ENCODE data around the gene GTF2I.
"Not testable (repeated sequence)": the region's sequence is repeated elsewhere in the genome, so short reads cannot be mapped to it uniquely, and the experiment has no call there.

GTF2I gene

DNA sequence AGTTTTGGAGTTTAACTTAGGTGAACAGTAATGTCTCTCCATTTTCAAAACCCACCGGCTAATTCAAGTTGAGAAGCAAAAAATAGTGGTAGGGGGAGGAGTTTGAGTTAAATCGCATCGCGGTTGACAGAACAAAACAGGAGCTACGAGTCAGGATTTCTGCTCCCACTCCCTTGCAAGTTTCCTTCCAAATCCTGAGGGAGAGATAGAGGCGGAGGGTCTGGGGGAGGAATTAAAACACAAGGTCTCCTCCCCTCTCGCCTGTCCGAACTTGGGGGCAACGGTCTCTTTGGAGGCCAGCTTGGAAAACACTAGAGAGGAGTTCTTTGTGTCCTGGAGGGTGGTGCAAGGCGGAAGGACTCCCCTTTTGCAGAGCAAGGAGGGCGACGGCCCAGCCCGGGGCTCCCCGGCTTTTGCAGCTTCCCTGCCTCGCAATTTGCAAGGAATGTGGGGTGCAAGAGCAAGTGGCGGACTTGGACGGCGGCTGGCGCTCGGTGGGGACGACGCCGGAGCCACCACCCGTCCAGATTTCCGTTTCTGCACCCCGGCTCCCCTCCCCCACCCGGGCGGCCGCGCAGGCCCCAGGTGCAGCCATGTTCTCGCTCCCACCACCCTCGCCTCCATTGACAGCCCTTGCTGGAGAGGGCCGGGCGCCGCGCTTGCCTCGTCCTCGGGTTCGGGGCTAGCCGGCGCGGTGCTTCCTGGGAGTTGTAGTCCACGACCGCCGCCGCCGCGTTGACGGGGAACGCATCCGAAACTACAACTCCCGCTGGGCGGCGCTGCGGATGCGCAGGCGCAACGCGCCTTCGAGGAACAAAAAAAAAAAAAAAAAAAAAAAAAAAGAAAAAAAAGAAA, 454 bp upstream of the GTF2I start:
- DNase-seq, result peak; percentile 88

DNA sequence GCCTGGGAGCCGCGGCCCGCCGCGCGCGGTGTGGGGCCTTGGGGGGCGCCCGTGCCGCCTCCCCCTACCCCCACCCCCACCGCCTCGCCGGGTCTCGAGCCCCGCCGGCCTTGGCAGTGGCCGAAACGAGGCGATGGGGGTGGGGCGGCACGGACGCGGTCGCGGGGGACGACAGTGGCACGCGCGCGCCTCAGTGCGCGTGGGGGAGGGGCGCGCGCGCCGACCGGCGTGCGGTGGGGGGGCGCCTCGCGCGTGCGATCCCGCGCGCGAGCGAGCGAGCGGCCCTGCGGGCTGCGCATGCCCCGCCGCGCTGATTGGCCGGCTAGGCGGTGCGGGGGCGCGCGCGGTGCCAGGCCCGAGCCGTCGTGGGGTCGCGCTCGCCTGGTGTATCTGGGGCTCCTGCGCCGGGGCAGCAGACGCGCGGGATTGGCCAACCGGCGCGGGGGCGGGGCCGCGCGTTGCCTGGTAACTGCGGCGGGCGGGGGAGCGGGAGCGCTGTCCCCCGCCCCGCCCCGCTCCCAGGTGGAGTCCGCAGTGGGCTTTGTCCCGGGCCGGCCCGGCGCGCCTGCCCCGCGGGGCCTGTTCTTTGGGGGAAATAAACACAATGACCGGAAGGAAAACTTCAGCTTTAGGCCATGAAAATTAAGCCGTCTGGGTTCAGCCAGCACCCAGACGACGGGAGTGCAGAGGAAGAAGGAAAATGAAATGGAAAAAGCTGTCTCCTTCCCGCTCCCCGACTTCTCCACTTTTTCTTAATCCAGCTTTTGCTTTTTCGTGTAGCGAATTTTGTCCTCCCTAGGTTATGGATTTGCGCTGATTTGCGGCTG, 873 bp downstream of the GTF2I start:
- DNase-seq, result peak; percentile 87

DNA sequence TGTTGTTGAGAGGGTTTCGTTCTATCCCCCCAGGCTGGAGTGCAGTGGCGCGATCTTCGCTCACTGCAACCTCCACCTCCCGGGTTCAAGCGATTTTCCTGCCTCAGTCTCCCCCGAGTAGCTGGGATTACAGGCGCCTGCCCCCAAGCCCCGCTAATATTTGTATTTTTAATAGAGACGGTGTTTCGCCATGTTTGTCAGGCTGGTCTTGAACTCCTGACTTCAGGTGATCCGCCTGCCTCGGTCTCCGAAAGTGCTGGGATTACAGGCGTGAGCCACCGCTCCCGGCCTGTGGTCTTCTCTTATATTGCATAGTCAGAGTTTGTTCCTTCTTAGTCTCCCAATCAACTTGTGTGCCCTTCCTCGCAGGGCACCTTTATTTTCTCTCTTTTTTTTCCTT, 2.7 kb downstream of the GTF2I start:
- DNase-seq, result not testable (repeated sequence)

DNA sequence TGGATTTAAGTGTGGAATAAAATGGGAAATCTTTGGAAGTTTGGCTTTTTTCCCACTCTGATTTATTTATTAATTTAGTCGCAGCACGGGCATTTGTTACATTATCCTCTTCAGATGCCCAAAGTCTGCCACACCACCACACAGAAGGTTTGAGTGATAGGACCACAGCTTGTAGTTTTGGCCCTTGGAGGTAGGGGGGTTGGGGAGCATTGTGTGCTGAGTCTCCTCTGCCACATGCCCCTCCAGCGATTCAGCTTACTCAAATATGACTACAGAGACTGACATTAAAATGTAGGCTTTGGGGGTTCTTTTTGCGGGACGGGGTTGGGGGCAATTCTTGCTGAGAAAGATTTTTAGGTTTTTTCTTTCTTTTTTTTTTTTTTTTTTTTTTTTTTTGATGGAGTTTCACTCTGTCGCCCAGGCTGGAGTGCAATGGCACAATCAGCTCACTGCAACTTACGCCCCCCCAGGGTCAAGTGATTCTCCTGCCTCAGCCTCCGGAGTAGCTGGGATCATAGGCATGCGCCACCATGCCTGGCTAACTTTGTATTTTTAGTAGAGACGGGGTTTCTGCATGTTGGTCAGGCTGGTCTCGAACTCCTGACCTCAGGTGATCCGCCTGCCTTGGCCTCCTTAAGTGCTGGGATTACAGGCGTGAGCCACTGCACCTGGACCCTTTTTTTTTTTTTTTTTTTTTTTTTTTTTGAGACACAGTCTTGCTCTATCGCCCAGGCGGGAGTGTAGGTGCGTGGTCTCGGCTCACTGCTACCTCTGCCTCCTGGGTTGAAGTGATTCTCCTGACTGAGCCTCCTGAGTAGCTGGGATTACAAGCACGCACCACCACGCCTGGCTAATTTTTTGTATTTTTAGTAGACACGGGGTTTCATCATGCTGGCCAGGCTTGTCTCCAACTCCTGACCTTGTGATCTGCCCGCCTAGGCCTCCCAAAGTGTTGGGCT, 4.6 kb downstream of the GTF2I start:
- peak; percentile 39 for DNase-seq

DNA sequence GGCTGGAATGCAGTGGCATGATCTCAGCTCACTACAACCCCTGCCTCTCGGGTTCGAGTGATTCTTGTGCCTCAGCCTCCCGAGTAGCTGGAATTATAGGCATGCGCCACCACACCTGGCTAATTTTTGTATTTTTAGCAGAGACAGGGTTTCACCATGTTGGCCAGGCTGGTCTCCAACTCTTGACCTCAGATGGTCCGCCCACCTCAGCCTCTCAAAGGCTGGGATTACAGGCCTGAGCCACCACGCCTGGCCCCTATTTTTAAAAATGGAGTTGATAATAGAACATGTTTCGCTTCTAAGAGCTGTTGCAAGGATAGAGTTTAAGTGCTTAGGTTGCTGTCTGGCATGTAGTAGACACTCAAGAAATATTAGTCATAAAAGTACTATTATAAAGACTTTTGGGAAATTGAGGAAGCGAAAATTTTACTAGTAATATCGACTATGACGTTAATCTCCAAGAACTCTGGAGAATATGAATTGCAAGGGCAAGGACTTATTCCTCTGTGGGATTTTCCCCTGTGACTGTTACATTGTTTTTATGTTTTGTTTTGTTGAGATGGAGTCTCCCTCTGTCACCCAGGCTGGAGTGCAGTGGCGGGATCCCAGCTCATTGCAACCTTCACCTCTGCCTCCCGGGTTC, 7.9 kb downstream of the GTF2I start:
- no peak for DNase-seq

DNA sequence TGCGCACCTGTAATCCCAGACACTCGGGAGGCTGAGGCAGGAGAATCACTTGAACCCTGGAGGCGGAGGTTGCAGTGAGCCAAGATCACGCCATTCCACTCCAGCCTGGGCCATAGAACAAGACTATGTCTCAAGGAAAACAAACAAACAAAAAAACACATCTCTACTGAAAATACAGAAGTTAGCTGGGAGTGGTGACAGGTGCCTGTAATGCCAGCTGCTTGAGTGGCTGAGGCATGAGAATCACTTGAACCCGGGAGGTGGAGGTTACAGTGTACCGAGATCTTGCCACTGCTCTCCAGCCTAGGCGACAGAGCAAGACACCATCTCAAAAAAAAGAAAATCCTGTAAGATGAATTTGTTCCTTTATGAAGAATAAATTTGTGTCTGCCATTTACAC, 9.5 kb downstream of the GTF2I start:
- DNase-seq, result not testable (repeated sequence)

DNA sequence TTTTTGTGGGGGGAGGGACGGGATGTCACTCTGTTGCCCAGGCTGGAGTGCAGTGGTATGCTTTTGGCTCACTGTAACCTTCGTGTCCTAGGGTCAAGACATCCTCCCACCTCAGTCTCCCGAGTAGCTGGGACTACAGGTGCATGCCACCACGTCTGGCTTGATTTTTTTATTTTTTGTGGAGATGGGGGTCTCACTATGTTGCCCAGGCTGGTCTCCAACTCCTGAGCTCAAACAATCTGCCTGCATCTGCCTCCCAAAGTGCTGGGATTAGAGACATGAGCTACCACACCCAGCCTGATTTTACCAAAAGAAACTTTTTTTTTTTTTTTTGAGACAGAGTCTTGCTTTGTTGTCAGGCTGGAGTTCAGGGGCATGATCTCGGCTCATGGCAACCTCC, 10.0 kb downstream of the GTF2I start:
- DNase-seq, result not testable (repeated sequence)

DNA sequence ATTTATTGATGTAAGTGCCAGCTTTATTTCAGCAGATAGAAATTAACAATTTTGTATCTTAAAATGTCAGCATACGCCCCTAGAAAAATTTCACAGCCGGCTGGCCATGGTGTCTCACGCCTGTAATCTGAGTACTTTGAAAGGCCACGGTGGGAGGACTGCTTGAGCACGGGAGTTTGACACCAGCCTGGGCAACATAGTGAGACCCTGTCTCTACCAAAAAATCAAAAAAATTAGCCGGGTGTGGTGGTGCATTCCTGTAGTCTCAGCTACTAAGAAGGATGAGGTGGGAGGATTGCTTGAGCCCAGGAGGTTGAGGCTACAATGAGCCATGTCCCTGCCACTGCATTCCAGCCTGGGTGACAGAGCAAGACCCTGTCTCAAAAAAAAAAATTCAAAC, 14.1 kb downstream of the GTF2I start:
- DNase-seq, result no peak

DNA sequence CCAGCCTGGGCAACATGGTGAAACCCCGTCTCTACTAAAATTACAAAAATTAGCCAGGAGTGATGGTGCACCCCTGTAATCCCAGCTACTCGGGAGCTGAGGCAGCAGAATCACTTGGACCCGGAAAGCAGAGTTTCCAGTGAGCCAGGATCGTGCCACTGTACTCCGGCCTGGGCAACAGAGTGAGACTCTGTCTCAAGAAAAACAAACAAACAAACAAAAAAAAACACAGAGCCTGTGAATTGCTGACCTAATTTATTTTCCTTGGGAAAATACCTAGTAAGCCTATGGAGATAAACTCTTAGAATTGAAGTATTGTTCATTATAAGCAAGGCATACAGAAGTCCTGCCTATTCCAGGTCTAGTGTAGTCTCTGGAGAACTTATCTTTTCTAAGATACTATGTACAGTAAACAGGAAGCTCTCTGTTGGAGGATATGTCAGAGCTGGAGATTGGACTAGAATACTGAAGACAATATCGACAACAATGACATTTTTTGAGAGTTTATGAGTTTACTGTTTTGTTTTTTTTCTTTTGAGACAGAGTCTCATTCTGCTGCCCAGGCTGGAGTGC, 14.9 kb downstream of the GTF2I start:
- no peak for DNase-seq

DNA sequence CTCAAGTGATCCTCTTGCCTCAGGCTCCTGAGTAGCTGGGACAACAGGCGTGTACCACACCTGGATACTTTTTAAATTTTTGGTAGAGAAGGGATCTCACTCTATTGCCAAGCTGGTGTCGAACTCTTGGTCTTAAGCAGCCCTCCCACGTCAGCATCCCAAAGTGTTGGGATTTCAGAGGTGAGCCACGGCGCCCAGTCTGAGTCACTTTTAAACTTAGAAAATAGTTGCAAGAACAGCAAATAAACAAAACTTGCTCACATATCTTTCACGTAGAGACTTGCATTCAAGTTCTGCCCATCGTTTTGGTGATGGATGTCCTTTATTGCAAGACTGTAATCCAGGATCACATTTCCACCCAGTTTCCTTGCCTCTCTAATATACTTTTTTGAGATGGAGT, 16.6 kb downstream of the GTF2I start:
- DNase-seq, result no peak

DNA sequence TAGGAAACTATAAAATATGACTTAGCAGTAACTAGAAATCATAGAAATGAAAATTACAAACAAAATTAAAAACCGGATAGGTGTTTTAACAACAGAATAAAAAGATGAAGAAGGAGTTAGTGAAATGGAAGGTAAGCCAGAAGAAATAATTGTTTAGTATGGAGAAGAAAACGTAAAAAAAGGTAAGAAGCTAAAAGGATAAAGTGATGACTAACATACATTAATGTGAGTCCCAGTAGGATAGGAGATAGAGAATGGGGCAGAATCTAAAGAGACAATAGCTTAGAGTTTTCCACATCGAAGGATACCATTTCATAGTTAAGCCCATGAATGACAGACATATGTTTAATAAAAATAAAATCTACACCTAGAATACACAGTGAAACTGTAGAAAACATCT, 25.3 kb downstream of the GTF2I start:
- no peak for DNase-seq

DNA sequence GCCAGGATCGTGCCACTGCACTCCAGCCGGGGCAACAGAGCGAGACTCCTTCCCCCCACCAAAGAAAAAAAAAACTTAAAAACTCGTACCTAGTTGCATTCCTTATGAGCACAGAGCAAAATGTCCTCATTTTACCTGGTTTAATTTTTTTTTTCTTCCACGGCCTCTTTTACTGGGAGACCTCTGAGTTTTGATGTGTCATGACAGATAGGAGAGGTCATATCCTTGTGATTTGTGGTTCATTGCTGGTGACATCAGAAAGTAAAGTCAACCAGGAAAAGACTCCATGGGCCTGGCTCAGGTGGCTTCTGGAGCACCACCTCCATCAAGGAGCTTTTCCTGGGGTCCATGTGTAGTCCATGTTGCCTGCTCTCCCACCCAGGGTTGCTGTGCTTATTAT, 26.3 kb downstream of the GTF2I start:
- DNase-seq, result no peak

DNA sequence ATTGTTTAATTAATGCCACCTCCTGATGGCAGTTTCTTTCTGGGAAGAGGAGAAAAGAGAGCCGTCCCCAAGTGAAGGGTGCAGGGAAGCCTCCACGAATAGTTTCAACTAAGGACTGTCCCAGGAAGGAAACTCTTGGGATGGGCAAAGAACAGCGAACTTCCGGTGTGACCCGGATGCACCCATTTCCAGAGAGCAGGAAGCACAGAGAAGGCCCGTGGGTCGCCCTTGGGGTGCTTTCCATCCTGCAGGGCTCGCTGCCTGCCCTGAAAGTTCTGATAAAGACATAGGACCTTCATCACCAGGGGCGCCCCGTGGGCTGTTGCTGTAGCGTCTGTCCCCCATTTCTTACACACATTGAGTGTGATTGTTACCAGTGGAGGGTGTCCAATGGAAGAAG, 27.0 kb downstream of the GTF2I start:
- no peak for DNase-seq

DNA sequence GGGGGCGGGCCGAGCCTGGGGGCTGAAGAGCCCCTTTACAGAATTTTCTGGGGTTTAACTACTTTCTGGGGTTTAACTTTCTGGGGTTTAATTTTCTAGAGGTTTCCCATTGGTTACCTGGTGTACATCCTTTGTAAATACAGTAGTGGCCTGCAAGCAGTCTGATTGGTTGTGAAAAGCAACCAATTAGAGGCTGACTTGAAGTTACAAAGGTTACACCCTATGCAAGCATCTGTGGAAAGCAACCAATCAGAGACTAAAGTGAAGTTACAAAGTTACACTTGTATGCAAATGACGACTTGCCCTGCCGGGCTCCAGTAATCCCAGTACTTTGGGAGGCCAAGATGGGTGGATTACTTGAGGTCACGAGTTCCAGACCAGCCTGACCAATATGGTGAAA, 27.4 kb downstream of the GTF2I start:
- no peak for DNase-seq

DNA sequence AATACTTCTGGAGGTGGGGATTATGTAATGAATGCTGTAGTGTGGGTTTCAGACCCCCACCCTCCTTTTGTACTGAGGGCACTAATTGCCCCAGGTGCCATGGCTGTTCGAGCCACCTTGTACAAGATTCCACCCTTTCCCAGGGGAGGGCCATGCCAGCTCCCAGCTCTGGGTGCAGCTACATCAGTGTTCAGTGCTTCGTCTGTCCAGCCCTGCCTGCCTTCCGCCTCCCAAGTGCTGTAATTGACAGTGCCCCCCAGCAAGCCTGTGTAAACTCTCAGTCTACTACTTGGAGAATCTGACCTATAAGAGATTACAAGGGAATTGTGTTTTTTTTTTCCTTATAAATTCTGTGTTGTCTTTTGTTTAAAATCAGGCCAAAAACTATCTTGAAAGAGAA, 33.0 kb downstream of the GTF2I start:
- DNase-seq, result no peak

DNA sequence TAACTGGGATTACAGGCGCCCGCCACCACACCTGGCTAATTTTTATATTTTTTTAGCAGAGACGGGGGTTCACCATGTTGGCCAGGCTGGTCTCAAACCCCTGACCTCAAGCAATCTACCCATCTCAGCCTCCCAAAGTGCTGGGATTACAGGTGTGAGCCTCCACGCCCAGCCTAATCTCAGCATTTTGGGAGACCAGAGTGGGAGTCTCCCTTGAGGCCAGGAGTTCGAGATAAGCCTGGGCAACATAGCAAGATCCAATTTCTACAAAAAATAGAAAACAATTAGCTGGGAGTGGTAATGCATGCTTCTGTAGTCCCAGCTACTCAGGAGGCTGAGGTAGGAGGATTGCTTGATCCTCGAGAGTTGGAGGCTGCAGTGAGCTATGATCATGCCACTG, 46.9 kb downstream of the GTF2I start:
- DNase-seq, result not testable (repeated sequence)

DNA sequence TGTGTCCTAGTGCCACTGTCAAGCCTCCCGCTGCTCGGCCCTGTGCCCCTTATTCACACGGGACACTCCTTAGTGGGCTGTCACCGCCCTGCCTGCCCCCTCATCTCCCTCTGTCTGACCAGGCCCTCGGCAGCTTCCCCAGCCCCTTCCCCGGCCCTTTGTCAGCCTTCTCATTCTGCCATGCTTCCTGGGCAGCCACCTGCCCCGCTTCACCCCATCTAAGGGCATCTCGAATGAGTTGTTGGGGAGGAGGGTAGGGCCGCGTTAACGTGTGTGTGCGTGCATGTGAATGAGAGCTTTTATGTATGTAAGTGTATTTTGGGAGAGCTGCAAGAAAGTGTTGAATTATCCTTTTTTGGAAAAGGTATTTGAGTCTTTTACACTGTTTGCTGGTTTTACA, 49.7 kb downstream of the GTF2I start:
- DNase-seq, result no peak

DNA sequence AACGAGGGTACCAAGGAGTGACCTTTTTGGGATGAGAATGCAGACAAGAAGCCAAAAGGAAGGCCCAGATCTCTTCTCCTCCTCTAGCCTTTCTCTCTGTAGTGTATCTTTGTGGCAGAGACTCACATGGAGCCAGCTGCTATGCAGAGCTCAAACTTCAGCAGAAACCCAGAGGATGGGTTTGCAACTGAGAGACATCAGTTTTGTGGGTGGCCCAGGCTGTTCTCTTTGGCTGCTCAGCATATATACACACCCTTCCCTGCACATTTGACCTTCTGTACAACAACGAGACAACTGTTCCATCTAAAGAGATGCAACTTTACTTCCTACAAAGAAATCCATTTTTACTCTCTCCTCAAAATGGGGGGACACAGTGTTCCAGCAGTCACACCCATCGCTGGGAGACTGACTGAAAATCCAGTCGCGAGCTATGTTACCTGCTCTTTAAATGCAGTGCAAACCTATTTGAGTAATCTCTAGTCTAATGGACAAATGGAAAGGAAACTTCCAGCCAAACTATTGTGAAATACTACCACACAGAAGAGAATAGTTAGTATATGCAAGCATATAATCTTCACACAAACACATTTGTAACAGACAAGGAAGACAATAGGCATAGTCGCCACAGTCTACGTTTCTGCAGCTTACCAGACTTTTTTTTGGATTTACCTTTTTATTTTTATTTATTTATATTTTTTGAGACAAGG, 51.2 kb downstream of the GTF2I start:
- no peak for DNase-seq

DNA sequence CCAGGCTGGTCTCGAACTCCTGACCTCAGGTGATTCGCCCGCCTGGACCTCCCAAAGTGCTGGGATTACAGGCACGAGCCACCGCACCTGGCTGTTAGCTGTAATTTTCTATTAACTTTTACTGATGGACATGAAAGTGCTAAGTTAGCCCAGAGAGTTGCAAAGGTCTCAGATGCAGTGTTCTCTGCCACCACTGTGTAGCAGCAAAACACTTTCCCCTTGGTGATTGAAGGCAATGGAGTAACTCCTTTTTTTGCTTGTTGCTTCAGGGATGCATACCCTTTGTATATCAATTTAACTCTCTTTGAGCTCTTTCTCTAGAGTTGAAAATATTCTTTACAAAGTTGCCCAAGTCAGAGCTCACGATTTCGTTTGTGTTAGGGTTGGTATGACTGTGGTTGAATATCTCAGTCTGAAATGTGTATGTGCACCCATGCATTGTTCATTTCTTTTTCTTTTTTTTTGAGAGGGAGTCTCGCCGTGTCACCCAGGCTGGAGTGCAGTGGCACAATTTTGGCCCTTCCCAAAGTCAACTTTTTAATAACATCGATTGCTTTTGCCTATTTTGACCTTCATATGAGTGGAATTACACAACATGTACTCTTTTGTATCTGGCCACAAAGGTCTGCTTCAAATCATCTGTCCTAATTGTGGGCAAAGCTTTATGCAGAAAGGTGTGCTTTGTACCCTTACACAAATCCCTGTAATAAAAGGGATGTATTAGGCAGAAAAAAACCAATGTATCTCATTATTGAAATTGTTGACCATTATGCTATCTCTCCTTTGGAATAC, 52.6 kb downstream of the GTF2I start:
- no peak for DNase-seq

DNA sequence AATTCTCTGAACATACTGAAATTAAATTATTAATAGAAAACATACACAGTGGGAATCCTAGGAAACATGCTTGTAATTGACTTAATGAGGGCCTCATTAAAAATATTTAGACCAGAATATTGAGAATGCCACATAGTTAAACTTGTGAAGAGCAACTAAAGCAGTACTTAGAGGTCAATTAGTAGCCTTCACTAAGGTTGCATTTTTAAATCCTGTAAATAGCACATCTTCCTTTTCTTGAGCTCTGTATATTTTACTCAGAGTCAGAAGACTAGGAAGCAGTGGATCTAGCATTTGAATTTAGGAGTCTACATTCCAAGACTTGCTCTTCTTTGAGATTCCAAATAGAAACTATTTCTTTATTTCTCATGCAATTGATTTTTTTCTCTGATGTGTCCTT, 56.0 kb downstream of the GTF2I start:
- DNase-seq, result no peak

DNA sequence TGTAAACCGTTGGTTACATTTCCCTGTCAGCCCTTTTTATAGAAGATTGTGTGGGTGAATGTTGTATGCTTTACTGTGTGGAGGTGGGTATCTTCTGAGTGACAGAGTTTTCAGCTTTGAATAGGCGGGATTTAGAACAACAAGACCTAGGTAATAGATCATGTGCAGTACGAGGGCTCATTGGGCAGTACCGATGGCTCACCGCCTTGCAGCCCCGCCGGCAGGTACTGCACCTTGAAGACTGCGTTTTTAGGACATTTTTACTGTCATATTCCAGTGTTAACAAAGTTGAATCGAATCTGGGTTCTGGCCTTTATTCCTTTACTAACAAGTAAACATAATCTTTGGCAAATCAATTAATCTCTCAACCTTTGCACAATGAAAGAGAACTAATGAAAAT, 60.4 kb downstream of the GTF2I start:
- no peak for DNase-seq

Measured in 8988T (cell line).